Astrocyte (in vitro differentiated cells and primary cell): ENCODE data around the gene LYPD6B.

Experiments
- CTCF ChIP-seq: IDR thresholded peaks from 2 replicates; pipeline ENCODE4 v1.5.1; 2011; ENCODE audit warnings: low read depth, mild to moderate bottlenecking, inconsistent platforms, low read length, moderate library complexity; ENCODE audit not compliant: insufficient read depth
- EZH2 ChIP-seq: IDR thresholded peaks from 2 replicates; pipeline ENCODE4 v1.6.1; 2012; ENCODE audit warnings: mild to moderate bottlenecking, low read length, inconsistent platforms; ENCODE audit not compliant: insufficient read depth

GRCh38 chr2:148989882-148990493 lies 48.5 kb upstream of the LYPD6B start:
- TF ChIP-seq CTCF (peak; percentile 72), EZH2 (no peak)
